ENCODE measurements around the gene SMIM44.

The SMIM44 gene

DNA sequence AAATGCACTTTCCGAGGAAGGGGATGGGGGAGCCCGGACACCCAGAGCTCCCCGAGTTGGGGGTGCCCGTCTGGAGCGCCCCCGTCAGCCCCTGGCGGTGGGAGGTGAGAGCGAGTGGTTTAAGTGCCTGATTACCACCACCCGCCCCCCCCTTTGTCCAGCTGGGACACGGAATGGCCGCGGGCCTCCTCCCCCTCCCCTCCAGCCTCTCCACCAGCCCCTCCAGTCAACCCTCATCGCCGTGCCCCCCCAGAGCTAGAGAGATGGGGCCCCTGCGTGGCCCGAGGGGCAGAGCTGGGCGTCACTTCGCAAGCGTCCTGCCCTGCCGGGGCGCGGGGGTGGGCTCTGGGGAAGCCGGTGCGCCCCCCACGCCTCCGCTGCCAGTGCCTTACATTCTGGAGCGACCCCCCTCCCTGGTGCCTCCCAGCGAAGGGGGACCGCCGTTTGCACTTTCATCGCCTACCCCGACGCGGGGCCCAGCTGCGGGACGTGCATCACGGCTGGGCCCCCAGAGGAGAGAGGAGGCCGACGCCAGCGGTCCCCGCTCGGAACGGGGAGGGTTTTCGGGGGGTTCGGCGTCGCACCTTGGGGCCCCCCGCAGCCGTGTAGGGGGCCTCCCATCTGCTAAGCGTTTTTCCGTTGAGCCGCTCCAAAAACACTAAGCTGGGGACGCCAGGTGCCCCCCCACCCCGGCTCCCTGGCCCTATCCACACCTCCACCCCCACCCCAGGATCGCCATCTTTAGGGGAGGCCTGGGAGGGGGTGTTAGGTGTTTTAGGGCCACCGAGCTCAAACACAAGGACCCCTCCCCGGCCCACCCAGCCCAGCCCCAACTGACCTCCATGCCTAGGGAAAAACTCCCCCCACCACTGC, 19.3 kb downstream of the SMIM44 start:
- DNase-seq (ENCODE audit: low spot score) = no peak
- no peak overlapping the region for H3K4me3 ChIP-seq (ENCODE audit: severe bottlenecking)
- no peak overlapping the region for H3K27ac ChIP-seq (ENCODE audit: poor library complexity, severe bottlenecking)
- peaks cover 27% of the 10 kb centered on the region for H3K36me3 ChIP-seq (ENCODE audit: low read depth)
- TF ChIP-seq, protein P1, sequence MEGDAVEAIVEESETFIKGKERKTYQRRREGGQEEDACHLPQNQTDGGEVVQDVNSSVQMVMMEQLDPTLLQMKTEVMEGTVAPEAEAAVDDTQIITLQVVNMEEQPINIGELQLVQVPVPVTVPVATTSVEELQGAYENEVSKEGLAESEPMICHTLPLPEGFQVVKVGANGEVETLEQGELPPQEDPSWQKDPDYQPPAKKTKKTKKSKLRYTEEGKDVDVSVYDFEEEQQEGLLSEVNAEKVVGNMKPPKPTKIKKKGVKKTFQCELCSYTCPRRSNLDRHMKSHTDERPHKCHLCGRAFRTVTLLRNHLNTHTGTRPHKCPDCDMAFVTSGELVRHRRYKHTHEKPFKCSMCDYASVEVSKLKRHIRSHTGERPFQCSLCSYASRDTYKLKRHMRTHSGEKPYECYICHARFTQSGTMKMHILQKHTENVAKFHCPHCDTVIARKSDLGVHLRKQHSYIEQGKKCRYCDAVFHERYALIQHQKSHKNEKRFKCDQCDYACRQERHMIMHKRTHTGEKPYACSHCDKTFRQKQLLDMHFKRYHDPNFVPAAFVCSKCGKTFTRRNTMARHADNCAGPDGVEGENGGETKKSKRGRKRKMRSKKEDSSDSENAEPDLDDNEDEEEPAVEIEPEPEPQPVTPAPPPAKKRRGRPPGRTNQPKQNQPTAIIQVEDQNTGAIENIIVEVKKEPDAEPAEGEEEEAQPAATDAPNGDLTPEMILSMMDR (IDR thresholded peaks at IDR 0.05; ENCODE audit: poor library complexity, severe bottlenecking) = no peak
- no peaks in the 10 kb centered on the region for H3K27me3 ChIP-seq (ENCODE audit: insufficient read depth, poor library complexity, severe bottlenecking)
- ATAC-seq (ENCODE audit: low read depth) = no peak
- H3K4me1 ChIP-seq (ENCODE audit: insufficient read depth, poor library complexity, severe bottlenecking) = no peaks in the 10 kb centered on the region
- no peaks in the 10 kb centered on the region for H3K9me3 ChIP-seq (ENCODE audit: severe bottlenecking)

DNA sequence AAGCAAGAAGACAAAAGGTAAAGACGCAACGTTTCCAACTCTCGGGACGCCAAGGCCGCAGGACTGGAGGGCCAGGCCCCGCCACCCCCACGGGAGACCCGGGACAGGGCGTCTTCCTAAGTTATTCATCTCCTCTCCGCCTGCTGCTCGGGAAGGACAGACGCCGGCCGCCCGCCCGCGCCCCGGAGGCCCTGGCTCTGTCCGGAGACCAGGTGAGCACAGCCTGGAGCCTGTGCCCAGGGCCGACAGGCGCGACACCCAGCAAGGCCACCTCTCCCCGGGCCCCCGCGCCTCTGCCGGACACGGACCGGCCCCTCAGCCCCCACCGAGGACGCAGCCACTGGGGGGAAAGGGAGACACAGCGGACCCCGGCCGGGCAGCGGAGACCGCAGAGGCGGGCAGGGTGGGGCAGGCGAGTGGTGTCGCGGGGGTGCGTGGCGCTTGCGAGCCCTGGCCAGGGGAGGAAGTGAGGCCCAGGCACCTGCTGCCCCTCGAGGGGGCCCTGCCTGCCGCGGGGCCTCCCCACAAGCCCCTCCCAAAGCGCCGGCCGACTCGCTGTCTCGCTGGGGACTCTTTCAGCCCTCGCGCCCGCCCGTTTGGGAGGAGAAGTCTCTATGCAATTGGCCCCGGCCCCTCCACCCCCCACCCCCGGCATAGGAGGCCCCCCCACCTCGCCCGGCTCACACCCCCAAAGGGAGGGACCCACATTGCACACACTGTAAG, 20.1 kb downstream of the SMIM44 start:
- DNase-seq (ENCODE audit: low spot score) (no peak), ATAC-seq (ENCODE audit: low read depth) (no peak)
- no peaks in the 10 kb centered on the region for H3K27me3 ChIP-seq (ENCODE audit: insufficient read depth, poor library complexity, severe bottlenecking)
- no peaks in the 10 kb centered on the region for H3K4me1 ChIP-seq (ENCODE audit: insufficient read depth, poor library complexity, severe bottlenecking)
- TF ChIP-seq, protein P1 (IDR thresholded peaks at IDR 0.05; ENCODE audit: poor library complexity, severe bottlenecking) = no peak
- H3K4me3 ChIP-seq (ENCODE audit: severe bottlenecking) = no peak overlapping the region
- no peaks in the 10 kb centered on the region for H3K9me3 ChIP-seq (ENCODE audit: severe bottlenecking)
- H3K36me3 ChIP-seq (ENCODE audit: low read depth) = peaks cover 27% of the 10 kb centered on the region
- H3K27ac ChIP-seq (ENCODE audit: poor library complexity, severe bottlenecking) = no peak overlapping the region

DNA sequence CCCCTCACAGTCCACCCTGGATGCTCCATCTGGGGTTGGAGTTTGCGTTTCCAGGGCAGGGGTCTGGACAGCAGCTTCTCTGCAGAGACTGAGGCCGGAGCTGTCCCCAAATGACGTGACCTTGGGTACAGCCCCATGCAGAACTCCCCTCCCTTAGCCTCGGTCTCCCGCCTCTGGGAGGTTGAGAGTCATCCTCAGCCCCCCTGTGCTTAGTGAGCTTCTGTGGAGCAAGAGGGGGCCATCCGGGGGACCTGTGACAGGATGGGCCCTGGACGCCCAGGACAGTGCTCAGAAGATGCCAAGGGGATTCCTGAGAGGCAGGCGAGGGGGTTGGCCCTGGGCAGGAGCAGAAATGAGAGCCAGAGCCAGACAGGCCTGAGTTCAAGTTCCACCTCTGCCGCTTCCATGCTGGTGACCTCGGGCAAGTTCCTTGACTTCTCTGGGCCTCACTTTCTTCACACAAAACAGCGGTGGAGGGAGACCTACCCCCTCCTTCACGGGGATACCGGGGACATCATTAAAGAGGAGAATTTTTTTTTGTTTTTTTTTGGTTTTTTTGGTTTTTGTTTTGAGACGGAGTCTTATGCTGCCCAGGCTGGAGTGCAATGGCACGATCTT, 23.2 kb downstream of the SMIM44 start:
- Histone ChIP-seq H3K27ac (ENCODE audit: poor library complexity, severe bottlenecking) (no peak overlapping the region), H3K36me3 (ENCODE audit: low read depth) (peaks cover 37% of the 10 kb centered on the region), H3K4me3 (ENCODE audit: severe bottlenecking) (no peak overlapping the region), H3K4me1 (ENCODE audit: insufficient read depth, poor library complexity, severe bottlenecking) (no peaks in the 10 kb centered on the region), H3K9me3 (ENCODE audit: severe bottlenecking) (no peaks in the 10 kb centered on the region), H3K27me3 (ENCODE audit: insufficient read depth, poor library complexity, severe bottlenecking) (no peaks in the 10 kb centered on the region)
- DNase-seq (ENCODE audit: low spot score) = no peak
- no peak for ATAC-seq (ENCODE audit: low read depth)
- TF ChIP-seq, protein P1 (IDR thresholded peaks at IDR 0.05; ENCODE audit: poor library complexity, severe bottlenecking) = no peak

DNA sequence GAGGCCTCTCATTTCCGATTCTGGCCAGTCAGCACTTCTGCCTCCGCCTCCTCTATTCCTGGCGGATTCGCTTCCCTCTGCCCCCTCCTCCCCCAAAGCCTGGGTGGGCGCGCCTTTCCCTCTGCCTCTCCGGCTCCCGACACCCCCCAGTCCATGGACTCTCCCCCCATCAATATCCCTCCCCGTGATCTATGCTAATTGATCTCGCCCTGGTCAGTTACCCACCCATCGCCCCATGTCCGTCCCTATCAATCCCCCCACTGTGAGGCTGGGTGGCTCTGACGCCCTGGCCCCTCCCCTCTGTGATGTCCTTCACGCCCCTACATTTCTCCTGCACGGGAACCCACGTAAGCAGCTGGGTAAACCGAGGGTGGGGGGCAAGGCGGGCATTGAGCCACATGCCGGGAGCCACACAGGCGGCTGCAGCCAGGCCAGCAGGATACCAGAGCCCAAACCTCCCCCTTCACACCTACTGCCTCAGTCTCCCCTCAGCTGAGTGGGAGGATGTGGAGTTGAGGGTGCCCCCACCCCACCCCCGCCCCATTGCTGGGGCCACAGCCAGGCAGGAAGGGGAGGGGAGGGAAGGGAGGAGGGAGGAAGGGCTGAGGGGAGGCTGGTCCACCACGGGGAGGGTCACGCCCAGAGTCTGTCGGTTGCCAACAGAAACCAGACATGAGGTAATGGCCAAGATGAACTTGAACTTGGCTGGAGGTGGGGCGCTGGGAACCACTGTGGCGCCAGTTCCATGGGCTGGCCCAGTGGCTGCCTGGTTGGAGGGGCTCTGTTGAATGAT, 24.0 kb downstream of the SMIM44 start:
- TF ChIP-seq, protein P1 (IDR thresholded peaks at IDR 0.05; ENCODE audit: poor library complexity, severe bottlenecking) = no peak
- Histone ChIP-seq H3K9me3 (ENCODE audit: severe bottlenecking) (no peaks in the 10 kb centered on the region), H3K36me3 (ENCODE audit: low read depth) (peaks cover 44% of the 10 kb centered on the region), H3K4me1 (ENCODE audit: insufficient read depth, poor library complexity, severe bottlenecking) (no peaks in the 10 kb centered on the region), H3K27ac (ENCODE audit: poor library complexity, severe bottlenecking) (no peak overlapping the region), H3K4me3 (ENCODE audit: severe bottlenecking) (no peak overlapping the region), H3K27me3 (ENCODE audit: insufficient read depth, poor library complexity, severe bottlenecking) (no peaks in the 10 kb centered on the region)
- ATAC-seq (ENCODE audit: low read depth) (peak; percentile 37; the same call in 1 of the 3 replicates), DNase-seq (ENCODE audit: low spot score) (no peak)

Data from RWPE2 (cell line).